Esophagus squamous epithelium (tissue), 5 donors: Measurements from ENCODE around the gene PGS1. TPM values are rescaled to one million over a fixed set of nuclear protein-coding genes. Genes with fewer than 3 reads are reported as not detected.

Experiments
- DNase-seq: peaks from one replicate; lab custom pipeline; 2025; lab: John Stamatoyannopoulos, UW
- H3K27ac ChIP-seq, 4 donors: fragments of 200-600 bp; sonication (generic); one replicate each; pipeline ENCODE4 v1.5.1; 2016 to 2019; ENCODE audit warnings: mild to moderate bottlenecking in 1 of 4
- H3K27me3 ChIP-seq, 4 donors: fragments of 200-600 bp; sonication (generic); 1 replicate in 3 of 4; 2 replicates in 1 of 4; pipeline versions ENCODE4 v1.5.1 to v1.6.0; 2017 to 2021; ENCODE audit warnings: antibody characterized with exemption in 1 of 4
- H3K36me3 ChIP-seq, 3 donors: fragments of 200-600 bp; sonication (generic); one replicate each; pipeline ENCODE4 v1.5.1; 2016 to 2019
- H3K4me1 ChIP-seq, 3 donors: fragments of 200-600 bp; sonication (generic); one replicate each; pipeline ENCODE4 v1.5.1; 2017 to 2019
- H3K4me3 ChIP-seq, 4 donors: fragments of 200-600 bp; sonication (generic); 1 replicate in 3 of 4; 2 replicates in 1 of 4; pipeline ENCODE4 v1.5.1; 2016 to 2019; ENCODE audit warnings: mild to moderate bottlenecking in 2 of 4, moderate library complexity in 1 of 4
- H3K9me3 ChIP-seq, 3 donors: fragments of 200-600 bp; sonication (generic); one replicate each; pipeline ENCODE4 v1.5.1; 2016 to 2019
- POLR2A ChIP-seq, 4 donors: fragments of 450-650 bp; IDR thresholded peaks; one replicate each; pipeline ENCODE4 v1.6.1; 2017; ENCODE audit warnings: antibody characterized with exemption in 4 of 4, mild to moderate bottlenecking in 4 of 4, moderate library complexity in 3 of 4
- WGBS, 2 donors: methylation state at CpG; one replicate each; pipeline ENCODE4 v1.1.5; 2018; 5-methylcytosine and 5-hydroxymethylcytosine counted together
- intact Hi-C: fragments of 100-400 bp; cut with DNase I; formaldehyde crosslinking; loops from one replicate; pipeline ENCODE4 v1.15.0; 2022
- total RNA-seq, 4 donors: library from RNA; depleted of rRNA; stranded (reverse); fragments of >200 nt; gene quantifications; one replicate each; pipeline ENCODE4 v1.1.0, GENCODE V29; 2016
- TF ChIP-seq, protein P1 (sequence below), 6 experiments: fragments of 450-650 bp in 4 of 6; fragments of 200-600 bp in 2 of 6; sonication (generic) in 2 of 6; IDR thresholded peaks; one replicate each; pipeline ENCODE4 v1.5.1; 2016 to 2019; ENCODE audit warnings: antibody characterized with exemption in 6 of 6, mild to moderate bottlenecking in 4 of 6, moderate library complexity in 4 of 6
- donor health status: DM: yes; HTN: yes; CAD: no.

The PGS1 gene
- total RNA-seq, 4 donors from 2014 or later, result 18.6 to 32.4 (median 23.0) TPM

GRCh38 chr17:78364436-78365281, 13.8 kb upstream of the PGS1 start:
- H3K36me3 ChIP-seq, result no peaks in the 10 kb centered on the region
- TF ChIP-seq, protein P1, sequence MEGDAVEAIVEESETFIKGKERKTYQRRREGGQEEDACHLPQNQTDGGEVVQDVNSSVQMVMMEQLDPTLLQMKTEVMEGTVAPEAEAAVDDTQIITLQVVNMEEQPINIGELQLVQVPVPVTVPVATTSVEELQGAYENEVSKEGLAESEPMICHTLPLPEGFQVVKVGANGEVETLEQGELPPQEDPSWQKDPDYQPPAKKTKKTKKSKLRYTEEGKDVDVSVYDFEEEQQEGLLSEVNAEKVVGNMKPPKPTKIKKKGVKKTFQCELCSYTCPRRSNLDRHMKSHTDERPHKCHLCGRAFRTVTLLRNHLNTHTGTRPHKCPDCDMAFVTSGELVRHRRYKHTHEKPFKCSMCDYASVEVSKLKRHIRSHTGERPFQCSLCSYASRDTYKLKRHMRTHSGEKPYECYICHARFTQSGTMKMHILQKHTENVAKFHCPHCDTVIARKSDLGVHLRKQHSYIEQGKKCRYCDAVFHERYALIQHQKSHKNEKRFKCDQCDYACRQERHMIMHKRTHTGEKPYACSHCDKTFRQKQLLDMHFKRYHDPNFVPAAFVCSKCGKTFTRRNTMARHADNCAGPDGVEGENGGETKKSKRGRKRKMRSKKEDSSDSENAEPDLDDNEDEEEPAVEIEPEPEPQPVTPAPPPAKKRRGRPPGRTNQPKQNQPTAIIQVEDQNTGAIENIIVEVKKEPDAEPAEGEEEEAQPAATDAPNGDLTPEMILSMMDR (IDR thresholded peaks at IDR 0.05), result no peak
- TF ChIP-seq POLR2A (IDR thresholded peaks at IDR 0.05), result no peak
- H3K27me3 ChIP-seq, result peaks cover 0 to 53% (median 0%) of the 10 kb centered on the region in 4 donors
- WGBS, 2 donors, result 62 to 89% methylated on average over 18 to 19 of the region's 26 CpGs
- no peak for DNase-seq
- H3K27ac ChIP-seq, result peak overlapping the region in 2 of 4 donors; percentile 72 to 84
- no peak overlapping the region for H3K4me3 ChIP-seq
- intact Hi-C loops, result loop anchor here (5.0 kb wide), 1 partner anchor 53 kb away; no protein-coding TSS in a partner anchor
- H3K4me1 ChIP-seq, result peaks cover 9 to 36% (median 26%) of the 10 kb centered on the region in 3 donors
- no peaks in the 10 kb centered on the region for H3K9me3 ChIP-seq

DNA sequence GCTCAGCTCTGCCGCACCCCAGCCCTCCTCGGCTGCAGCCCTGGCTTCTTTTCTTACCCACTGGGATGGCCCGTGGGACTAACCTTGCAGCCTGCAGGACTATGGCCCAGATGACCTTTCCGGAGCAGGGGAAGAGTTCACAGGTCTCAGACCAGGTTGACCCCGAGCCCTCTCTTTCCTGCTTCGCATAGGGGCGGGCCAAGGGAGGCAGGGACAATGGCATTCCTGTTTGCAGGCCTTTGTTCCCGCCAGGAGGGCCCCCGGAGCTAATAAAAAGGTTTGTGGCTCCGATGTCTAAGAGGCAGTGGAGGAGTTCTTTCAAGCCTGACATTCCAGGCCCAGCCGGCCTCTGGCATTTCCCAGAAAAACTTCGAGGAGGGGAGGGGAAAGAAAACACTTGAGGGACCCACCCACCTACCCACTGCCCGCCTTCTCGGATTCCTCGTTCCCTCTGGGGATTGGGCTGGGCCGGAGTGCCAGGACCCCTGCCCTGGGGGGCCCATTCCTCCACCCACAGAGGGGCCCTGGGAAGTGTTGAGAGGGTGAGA, 12.8 kb upstream of the PGS1 start:
- 82 to 90% methylated on average over 7 to 13 of the region's 16 CpGs for WGBS, 2 donors
- no peak overlapping the region for H3K4me3 ChIP-seq
- peaks cover 9 to 29% (median 23%) of the 10 kb centered on the region in 3 donors for H3K4me1 ChIP-seq
- H3K36me3 ChIP-seq, result no peaks in the 10 kb centered on the region
- DNase-seq, result no peak
- TF ChIP-seq POLR2A (IDR thresholded peaks at IDR 0.05), result no peak
- TF ChIP-seq, protein P1 (IDR thresholded peaks at IDR 0.05), result no peak
- intact Hi-C loops, result no loop called here
- H3K27me3 ChIP-seq, result peaks cover 0 to 51% (median 0%) of the 10 kb centered on the region in 4 donors
- no peaks in the 10 kb centered on the region for H3K9me3 ChIP-seq
- peak overlapping the region; percentile 36 to 84 (median 70) for H3K27ac ChIP-seq

DNA sequence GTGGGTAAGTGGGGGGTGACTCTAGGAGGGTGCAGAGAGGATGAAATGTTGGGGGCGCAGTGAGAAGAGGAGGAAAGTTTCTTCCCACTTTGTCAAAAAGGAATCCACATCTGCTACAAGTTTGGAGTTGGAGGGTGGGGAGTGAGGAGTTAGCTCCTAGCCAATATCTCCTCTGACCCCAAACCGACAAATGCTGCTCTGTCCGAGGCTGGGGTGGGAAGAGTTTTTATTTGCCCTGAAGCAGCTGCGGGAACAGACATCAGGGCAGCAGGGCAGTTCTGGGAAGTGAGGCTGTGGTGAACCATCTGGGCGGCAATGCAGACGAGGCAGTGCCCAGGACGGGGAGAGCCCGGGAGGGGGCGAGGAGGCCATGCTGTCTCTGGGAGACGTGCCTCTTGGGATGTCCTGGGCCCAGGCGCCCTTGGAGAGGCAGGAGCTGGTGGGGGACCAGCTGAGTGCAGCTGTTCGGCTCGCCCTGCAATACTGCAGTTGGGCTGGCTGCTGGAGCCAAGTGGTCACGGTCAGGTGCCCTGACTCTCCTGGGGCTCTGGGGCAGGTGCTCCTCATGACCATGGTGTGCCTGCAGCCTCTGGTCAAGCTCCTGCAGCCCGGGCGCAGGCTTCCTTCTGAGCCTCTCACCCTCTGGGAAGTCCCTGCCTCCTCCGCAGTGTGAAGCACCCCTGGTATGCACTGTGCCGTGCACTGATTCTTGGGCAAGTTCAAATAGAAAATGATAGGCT, 12.2 kb upstream of the PGS1 start:
- intact Hi-C loops, result no loop called here
- Histone ChIP-seq H3K9me3 (no peaks in the 10 kb centered on the region), H3K4me3 (no peak overlapping the region), H3K4me1 (peaks cover 9 to 23% (median 17%) of the 10 kb centered on the region in 3 donors), H3K36me3 (no peaks in the 10 kb centered on the region), H3K27me3 (peaks cover 0 to 47% (median 0%) of the 10 kb centered on the region in 4 donors), H3K27ac (peak overlapping the region; percentile 36 to 84 (median 70))
- TF ChIP-seq, protein P1 (IDR thresholded peaks at IDR 0.05), result no peak
- no peak for TF ChIP-seq POLR2A (IDR thresholded peaks at IDR 0.05)
- no peak for DNase-seq
- 75 to 89% methylated on average over 4 to 8 of the region's 18 CpGs for WGBS, 2 donors

GRCh38 chr17:78367193-78367592, 11.3 kb upstream of the PGS1 start:
- WGBS, 2 donors, result 69 to 74% methylated on average over 4 of the region's 5 CpGs
- H3K4me3 ChIP-seq, result no peak overlapping the region
- DNase-seq, result no peak
- H3K4me1 ChIP-seq, result peaks cover 9 to 22% (median 17%) of the 10 kb centered on the region in 3 donors
- TF ChIP-seq, protein P1 (IDR thresholded peaks at IDR 0.05), result no peak
- no peak for TF ChIP-seq POLR2A (IDR thresholded peaks at IDR 0.05)
- peaks cover 0 to 41% (median 0%) of the 10 kb centered on the region in 4 donors for H3K27me3 ChIP-seq
- intact Hi-C loops, result no loop called here
- H3K36me3 ChIP-seq, result no peaks in the 10 kb centered on the region
- no peaks in the 10 kb centered on the region for H3K9me3 ChIP-seq
- H3K27ac ChIP-seq, result no peak overlapping the region
